Skin epidermis (tissue), 12 donors: ENCODE results near the gene TMEM123.
A peak's percentile ranks its signal among the peaks of the same experiment; 100 is the strongest.

Experiments used
- H3K27ac ChIP-seq, 21 experiments: fragments of 200-600 bp; sonication (generic) in 11 of 21; one replicate each; pipeline ENCODE4 v1.5.0; 2020; ENCODE audit warnings: mild to moderate bottlenecking in 3 of 21, inconsistent platforms in 2 of 21, moderate library complexity in 2 of 21
- H3K4me3 ChIP-seq, 7 experiments: fragments of 200-600 bp; sonication (generic) in 2 of 7; one replicate each; pipeline ENCODE4 v1.5.0; 2020; ENCODE audit warnings: inconsistent platforms in 2 of 7, mild to moderate bottlenecking in 2 of 7, moderate library complexity in 1 of 7

Gene TMEM123

DNA sequence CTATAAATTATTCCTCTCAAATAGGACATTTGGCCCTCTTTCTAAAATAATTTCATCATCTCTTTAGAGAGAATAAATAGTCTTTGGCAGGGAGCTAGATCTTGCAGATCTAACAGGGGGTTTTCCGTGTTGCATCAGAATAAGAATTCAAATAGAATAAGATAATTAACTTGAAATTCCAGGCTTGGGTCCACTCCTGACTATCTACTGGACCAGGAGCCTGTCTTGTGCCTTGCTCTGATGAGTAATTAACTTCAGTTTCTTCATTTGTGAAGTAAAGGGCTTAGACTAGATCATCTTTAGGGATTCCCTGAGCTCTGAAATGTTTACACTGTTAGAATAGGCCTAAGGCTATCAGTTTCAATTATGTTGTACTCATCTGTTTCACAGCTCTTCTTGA is 23.5 kb upstream of the TMEM123 start:
- Histone ChIP-seq H3K27ac (peak overlapping the region in 4 of 21 experiments; percentile 11 to 43 (median 21)), H3K4me3 (no peak overlapping the region)

GRCh38 chr11:102473543-102473942 is 21.0 kb upstream of the TMEM123 start:
- H3K27ac ChIP-seq, result no peak overlapping the region
- H3K4me3 ChIP-seq, result no peak overlapping the region

- H3K4me3 ChIP-seq, result no peak overlapping the region
- H3K27ac ChIP-seq, result no peak overlapping the region
Observed at GRCh38 chr11:102472127-102472526, 19.6 kb upstream of the TMEM123 start.

GRCh38 chr11:102471474-102471873 is 18.9 kb upstream of the TMEM123 start:
- Histone ChIP-seq H3K27ac (peak overlapping the region in 1 of 21 experiments; percentile 26), H3K4me3 (no peak overlapping the region)

DNA sequence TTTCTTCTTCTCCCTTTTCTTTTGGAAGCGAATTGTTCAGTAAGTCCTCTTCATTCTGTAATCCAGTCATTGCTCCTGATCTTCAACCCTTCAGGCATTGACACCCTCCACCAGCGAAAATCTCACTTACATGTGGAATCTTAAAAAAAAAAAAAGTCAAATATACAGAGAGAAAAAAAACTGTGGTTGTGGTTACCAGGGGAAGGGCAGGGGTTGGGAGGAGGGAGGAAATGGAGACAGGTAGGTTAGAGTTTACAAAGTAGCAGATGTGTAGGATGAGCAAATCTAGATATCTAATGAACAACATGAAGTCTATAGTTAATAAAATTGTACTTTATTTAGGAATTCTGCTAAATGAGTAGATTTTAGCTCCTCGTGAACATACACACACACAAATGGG is 17.7 kb upstream of the TMEM123 start:
- no peak overlapping the region for H3K4me3 ChIP-seq
- H3K27ac ChIP-seq, result no peak overlapping the region

- peak overlapping the region in 2 of 21 experiments; percentile 13 to 19 for H3K27ac ChIP-seq
- H3K4me3 ChIP-seq, result no peak overlapping the region
Observed at GRCh38 chr11:102469196-102469821, 16.7 kb upstream of the TMEM123 start.

DNA sequence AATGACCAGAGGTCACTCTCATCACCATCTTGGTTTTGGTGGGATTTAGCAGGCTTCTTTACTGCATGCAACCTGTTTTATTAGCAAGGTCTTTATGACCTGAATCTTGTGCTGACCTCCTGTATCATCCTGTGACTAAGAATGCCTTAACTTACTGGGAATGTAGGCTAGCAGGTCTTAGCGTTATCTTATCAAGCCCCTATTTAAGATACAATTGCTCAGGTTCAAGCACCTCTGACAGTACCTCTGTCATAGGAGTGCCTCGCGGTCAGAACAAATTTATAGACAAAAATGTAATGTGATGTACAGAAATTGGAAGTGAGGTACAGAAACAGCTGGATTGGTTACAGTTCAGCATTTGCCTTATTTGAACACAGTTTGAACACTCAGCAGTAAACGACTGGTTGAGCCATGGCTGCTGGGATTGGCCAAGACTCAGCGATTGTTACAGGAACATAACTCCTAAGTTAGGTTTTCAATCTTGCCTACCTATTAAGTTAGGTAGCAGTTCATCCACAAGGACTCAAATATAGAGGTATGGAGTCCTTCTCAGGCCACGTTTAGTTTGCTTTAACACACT is 16.1 kb upstream of the TMEM123 start:
- Histone ChIP-seq H3K4me3 (no peak overlapping the region), H3K27ac (no peak overlapping the region)

GRCh38 chr11:102467853-102468580 is 15.5 kb upstream of the TMEM123 start:
- H3K4me3 ChIP-seq, result no peak overlapping the region
- no peak overlapping the region for H3K27ac ChIP-seq

- peak overlapping the region in 2 of 21 experiments; percentile 12 to 20 for H3K27ac ChIP-seq
- no peak overlapping the region for H3K4me3 ChIP-seq
Observed at GRCh38 chr11:102467080-102467708, 14.6 kb upstream of the TMEM123 start.

DNA sequence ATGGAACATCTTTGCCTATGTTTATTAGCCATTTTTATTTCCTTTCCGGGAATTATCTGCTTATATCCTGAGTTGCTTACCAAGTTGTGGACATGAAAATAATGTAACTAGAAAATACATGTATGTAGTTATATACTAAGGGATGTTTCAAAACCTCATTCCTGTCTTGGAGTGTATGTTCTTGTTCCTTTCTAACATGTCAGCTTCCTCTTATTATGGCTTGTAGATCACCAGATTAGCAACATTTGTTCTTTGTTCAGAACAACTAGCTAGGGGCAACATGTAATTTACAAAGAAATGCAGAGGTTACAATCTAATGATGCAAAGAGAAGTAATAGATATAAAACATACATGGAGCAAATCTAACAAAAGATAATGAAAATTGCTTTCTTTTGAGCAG is 13.1 kb upstream of the TMEM123 start:
- no peak overlapping the region for H3K27ac ChIP-seq
- H3K4me3 ChIP-seq, result no peak overlapping the region

DNA sequence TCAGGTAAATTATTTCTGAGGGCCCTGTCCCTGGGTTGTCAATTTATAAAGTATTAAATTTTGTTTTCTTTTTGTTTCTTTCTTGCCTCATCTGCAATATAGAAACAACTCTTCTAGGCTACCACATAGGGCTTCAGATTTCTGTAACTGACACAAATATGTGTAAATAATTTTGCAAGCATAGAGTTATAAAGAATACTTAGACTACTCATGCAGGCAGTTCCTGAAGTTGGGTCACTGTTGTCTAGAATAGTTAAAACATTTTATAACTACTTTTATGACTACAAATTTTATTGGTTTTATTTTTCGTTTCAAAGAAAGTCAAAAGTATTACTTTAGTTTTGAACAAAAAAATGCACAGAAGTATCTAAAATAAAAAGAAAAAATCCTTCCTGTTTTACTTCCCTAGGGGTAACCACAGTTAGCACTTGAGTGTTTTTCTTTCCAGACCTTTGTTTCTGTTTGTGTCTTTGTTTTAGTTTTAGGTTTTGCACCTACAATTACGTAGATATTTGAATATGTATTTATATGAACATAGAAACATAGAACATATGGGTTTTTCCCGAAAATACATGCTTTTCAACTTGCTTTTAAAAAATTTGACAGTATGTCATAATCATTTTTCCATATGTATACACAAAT is 12.4 kb upstream of the TMEM123 start:
- H3K27ac ChIP-seq, result peak overlapping the region in 1 of 21 experiments; percentile 6
- no peak overlapping the region for H3K4me3 ChIP-seq

DNA sequence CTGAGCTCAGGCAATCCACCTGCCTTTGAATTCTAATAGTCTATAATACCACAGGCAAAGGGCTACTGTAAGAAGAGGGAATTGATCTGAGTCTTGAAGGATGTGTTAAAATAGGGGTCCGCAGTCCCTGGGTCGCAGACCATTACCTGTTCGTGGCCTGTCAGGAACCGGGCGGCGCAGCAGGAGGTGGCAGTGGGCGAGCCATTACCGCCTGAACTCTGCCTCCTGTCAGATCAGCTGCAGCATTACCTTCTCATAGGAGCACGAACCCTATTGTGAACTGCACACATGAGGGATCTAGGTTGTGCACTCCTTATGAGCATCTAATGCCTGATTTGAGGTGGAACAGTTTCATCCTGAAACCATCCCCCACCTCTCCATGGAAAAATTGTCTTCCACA is 11.5 kb upstream of the TMEM123 start:
- Histone ChIP-seq H3K27ac (no peak overlapping the region), H3K4me3 (no peak overlapping the region)

GRCh38 chr11:102462610-102463009 is 10.0 kb upstream of the TMEM123 start:
- no peak overlapping the region for H3K4me3 ChIP-seq
- no peak overlapping the region for H3K27ac ChIP-seq

DNA sequence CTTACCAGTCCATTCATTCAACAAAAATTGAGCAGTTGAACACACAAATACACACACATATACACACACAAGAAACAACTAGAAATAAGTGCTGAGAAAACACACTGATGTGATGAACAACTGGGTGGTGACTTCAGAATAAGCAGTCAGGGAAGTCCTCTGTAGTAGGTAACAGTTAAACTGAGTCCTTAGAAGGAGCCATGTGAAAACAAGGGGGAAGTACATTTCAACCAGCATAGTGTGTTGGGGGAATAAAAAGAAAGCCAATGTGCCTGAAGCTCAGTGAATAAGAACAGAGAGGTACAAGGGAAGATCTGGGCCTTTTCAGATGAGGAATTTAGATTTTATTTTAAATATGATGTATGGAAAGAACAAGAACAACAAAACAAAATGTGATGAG is 6.8 kb upstream of the TMEM123 start:
- no peak overlapping the region for H3K27ac ChIP-seq
- H3K4me3 ChIP-seq, result no peak overlapping the region

- Histone ChIP-seq H3K27ac (no peak overlapping the region), H3K4me3 (no peak overlapping the region)
Observed at GRCh38 chr11:102458548-102458947, 6.0 kb upstream of the TMEM123 start.

DNA sequence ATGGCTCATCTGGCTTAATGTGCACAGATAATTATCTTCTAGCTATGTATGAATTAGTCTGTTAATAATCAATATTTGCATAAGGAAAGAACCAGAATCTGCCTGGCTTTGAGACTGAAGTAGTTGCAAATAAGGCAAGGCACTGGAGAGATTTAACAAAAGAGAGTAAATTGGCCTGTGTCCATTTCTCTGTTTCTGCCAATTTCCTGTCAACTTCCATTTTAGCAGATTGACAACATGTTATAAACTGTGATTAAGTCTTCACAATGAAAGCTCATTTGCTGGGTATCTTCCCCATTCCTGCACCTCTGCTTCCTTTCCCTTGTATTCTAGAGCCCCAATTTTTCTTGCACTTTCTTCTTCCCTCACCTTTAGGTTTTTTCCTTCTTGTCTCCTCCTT is 5.3 kb upstream of the TMEM123 start:
- no peak overlapping the region for H3K4me3 ChIP-seq
- H3K27ac ChIP-seq, result no peak overlapping the region

- peak overlapping the region in 6 of 21 experiments; percentile 6 to 58 (median 14) for H3K27ac ChIP-seq
- no peak overlapping the region for H3K4me3 ChIP-seq
Observed at GRCh38 chr11:102457056-102457677, 4.6 kb upstream of the TMEM123 start.

- peak overlapping the region in 7 of 21 experiments; percentile 6 to 96 (median 55) for H3K27ac ChIP-seq
- H3K4me3 ChIP-seq, result no peak overlapping the region
Observed at GRCh38 chr11:102456381-102456780, 3.8 kb upstream of the TMEM123 start.

- Histone ChIP-seq H3K27ac (peak overlapping the region in 19 of 21 experiments; percentile 12 to 96 (median 93)), H3K4me3 (peak overlapping the region in 1 of 7 experiments; percentile 98)
Observed at GRCh38 chr11:102453921-102454320, 1.4 kb upstream of the TMEM123 start.

GRCh38 chr11:102453302-102453695 is 734 bp upstream of the TMEM123 start:
- H3K27ac ChIP-seq, result peak overlapping the region; percentile 72 to 96 (median 93)

More at GRCh38 chr11:102453302-102453695, 734 bp upstream of the TMEM123 start:
- H3K4me3 ChIP-seq, result peak overlapping the region; percentile 67 to 98 (median 92)
